GM18907 (cell line): ENCODE measurements around the gene MYO1E.

Experiments
- ATAC-seq: cut with Tn5 transposase; IDR thresholded peaks from one replicate; pipeline ENCODE4 v1.9.1; 2021; ENCODE audit warnings: mild to moderate bottlenecking, moderate library complexity; ENCODE audit not compliant: unreplicated experiment

Gene MYO1E

DNA sequence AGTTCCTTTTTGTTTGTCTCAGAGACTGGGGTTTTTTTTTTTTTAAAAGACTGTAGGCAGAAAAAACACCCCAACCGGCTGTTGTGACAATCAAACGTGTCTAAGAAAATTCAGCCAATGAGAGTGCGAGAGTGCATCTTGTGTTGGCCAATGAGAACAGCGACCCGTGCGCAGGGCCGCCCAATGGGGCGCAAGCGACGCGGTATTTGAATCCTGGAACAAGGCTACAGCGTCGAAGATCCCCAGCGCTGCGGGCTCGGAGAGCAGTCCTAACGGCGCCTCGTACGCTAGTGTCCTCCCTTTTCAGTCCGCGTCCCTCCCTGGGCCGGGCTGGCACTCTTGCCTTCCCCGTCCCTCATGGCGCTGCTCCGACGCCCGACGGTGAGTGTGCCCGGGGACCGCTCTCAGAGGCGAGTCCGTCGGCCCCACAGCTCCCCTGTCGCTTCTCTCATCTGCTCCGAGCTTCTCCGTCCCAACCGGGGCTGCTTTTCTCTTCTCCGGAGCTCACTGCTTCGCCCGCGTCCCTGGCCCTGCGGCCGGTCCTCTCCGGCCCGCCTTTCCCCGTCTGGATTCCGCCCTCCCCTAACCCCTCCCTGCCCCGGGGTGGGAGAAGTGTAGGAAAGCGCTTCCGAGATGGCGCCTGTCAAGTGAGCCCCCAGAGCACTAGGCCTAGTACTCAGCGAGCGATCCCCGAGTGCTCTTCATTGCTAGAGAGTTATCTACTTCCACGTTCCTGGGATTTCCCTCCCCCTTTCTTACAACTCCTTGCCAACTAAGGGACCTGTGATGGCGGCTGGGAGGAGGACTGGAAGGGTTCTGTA lies 267.5 kb downstream of the MYO1E start, which contains the start of gene CCNB2:
CCNB2 (plus strand) TSS at position 235 of the 821 bp plus-strand sequence; CDS start at position 358, 123 bp downstream.
- ATAC-seq: peak; percentile 95

DNA sequence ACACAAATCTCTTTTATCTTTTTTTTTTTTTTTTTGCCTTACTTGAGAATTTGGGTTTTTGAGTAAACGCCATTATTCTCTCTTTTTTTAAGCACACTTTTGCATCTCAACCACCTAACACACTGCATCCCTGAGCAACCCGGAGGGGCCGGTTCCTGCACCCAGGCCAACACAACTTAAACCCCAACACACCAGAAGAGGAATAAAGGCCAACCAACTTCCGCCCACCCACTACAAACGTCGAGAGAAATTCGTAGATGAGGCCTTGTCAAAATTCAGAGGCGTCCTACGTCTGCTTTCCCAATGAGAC lies 268.1 kb downstream of the MYO1E start:
- peak; percentile 27 for ATAC-seq

DNA sequence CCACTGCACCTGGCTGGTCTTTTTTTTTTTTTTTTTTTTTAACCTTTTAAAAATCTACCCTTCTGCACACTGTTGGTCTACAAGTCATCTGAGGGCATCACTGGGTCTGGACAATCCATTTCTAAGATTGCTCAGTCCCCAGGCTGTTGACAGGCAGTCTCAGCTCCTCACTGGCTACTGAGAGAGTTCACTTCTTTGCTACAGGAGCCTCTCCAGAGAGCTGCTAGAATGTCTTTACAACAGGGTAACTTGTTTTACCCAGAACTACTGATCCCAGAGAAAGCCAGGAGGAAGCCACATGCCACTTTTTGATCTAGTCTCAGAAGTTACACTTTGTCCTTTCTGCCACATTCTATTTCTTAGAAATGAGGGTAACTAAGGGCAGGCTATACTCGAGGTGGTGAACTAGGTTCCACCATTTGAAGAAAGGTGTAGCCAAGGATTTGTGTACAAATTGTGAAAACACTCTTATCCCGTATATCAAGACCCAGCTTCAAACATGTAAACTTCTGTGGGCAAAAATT lies 273.4 kb downstream of the MYO1E start:
- ATAC-seq: no peak

DNA sequence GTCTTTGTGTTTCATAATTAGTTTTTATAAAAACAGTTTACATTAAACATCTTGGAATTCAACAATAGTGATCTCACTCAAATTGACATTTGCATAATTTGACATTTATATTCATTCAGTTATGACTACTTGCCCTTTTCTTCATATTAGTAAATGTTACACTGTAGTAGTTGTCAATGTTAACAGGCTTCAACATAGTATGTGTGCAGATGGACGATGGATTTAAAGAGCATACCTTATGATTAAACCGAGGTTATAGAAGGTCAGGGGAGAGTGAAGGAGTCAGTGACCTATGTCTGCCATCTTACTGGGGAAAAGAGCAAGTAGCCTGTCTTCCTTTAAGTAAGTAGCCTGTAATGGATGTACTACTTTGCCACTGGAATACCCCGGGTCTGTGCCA lies 276.2 kb downstream of the MYO1E start:
- ATAC-seq: no peak

DNA sequence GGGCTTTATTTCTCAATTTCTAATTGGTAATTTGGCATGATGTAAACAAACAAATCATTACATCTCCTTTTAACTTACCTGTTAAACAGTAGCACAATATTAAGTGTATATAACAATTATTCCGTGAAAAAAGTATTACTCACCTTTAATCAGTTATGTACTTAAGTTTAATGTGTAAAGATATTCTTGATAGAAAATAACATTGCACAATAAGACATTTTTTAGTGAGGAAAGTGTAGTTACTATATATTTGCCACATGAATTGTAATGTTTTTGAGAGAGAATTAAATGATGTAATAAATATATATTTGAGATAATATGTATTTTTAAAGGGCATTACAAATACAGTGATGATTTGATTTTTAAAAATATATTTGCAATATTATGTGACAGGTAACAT lies 278.6 kb downstream of the MYO1E start:
- ATAC-seq: no peak

DNA sequence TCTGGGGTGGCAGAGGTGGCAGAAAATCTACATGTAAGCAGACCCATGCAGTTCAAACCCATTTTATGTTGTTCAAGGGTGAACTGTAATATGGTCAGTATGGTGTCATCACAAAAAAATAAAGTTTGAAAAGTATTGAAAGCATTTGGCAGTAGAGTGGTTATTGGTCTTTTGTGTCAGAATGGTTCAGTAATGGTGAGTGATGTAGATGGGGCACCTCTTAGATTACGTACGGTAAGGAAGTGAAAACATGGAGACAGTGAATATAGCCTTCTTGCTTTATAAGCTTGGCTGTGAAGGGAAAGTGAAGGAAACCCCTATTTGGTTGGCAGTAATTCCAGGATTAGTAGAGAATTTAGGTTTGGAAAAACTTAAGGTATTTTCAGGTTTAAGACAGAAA lies 284.9 kb downstream of the MYO1E start:
- no peak for ATAC-seq
